Measurements from ENCODE around the gene LMOD1. TPM values are rescaled to one million over a fixed set of nuclear protein-coding genes. Genes with fewer than 3 reads are reported as not detected.

LMOD1 gene
- total and polyA plus RNA-seq, 4 experiments from 2014 or later = not detected

DNA sequence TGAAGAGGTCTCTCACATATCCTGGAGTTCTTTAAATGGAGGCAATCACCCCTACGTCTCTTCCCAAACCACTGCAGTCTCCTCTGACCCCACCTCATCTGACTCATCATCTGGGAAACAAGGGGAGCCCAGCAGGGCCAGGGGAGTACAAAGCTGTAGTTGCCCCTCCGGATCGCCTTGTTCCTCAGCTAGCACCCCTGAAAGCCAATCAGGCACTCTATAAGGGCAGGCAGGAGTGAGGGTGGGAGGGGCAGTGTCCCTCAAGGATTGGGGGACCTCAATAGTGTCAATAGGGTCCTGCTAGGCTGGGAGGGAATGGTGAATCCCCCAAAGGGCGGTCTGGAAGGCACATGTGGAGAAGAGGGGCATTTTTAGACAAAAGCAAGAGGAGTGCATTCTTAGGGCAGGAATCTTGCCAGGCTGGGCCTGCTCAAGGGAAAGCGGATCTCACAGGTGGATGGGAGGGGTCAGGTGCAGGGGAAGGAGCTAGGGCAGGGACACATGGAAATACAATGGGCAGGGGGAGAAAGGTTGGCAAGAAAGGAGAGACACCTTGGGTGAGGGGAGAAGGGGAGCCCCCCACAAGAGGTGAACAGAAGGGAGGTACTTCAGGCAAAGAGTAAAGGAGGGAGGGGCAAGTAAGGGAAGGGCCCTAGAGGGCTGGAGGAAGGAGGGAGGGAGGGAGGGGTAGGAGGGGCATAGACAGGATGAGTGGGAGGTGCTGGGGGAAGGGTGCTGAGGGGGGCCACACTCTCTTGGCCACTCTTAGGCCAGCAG is 51.8 kb downstream of the LMOD1 start:
- no peaks in the 10 kb centered on the region for H3K9me3 ChIP-seq (ENCODE audit: control insufficient read depth in 1 of 2, low read length in 2 of 2)
- H3K27me3 ChIP-seq (ENCODE audit: insufficient read depth, low read length) = peaks cover 9% of the 10 kb centered on the region
- DNase-seq = no peak
- Mint-ChIP-seq H3K9me3 (peaks cover 0 to under 1% (median 0%) of the 10 kb centered on the region in 8 donors), H3K4me1 (peaks cover 6 to 9% (median 7%) of the 10 kb centered on the region in 4 donors), H3K4me3 (no peak overlapping the region), H3K36me3 (no peaks in the 10 kb centered on the region), H3K27ac (no peak overlapping the region), H3K27me3 (peaks cover 18 to 42% of the 10 kb centered on the region in 2 donors)
- no peaks in the 10 kb centered on the region for H3K36me3 ChIP-seq (ENCODE audit: insufficient read depth, low read length)
- ChIA-PET POLR2A (ENCODE audit: partially characterized antibody) (interaction anchor here (1.7 to 2.4 kb wide), 3 partner anchors 61 to 88 kb away, joined by 5 to 9 read pairs (median 6); partner anchors contain the start of genes RNPEP and TIMM17A), CTCF (ENCODE audit: partially characterized antibody) (interaction anchor here (0.7 to 5.2 kb wide), 12 partner anchors 9 to 106 kb away, joined by 3 to 104 read pairs (median 11); partner anchors contain the start of gene TIMM17A)
- H3K4me3 ChIP-seq (ENCODE audit: low read length in 2 of 2) = no peak overlapping the region
- H3K27ac ChIP-seq (ENCODE audit: low read depth, low read length) = no peak overlapping the region
- H3K4me1 ChIP-seq (ENCODE audit: insufficient read depth, low read length) = peaks cover 8% of the 10 kb centered on the region
- intact Hi-C loops (cut with micrococcal nuclease) = no loop called here

- no peaks in the 10 kb centered on the region for H3K36me3 Mint-ChIP-seq
- H3K27ac Mint-ChIP-seq = no peak overlapping the region
- H3K27me3 Mint-ChIP-seq = peaks cover 18 to 44% of the 10 kb centered on the region in 2 donors
- peaks cover 6 to 12% (median 10%) of the 10 kb centered on the region in 4 donors for H3K4me1 Mint-ChIP-seq
- H3K27me3 ChIP-seq (ENCODE audit: insufficient read depth, low read length) = peaks cover 19% of the 10 kb centered on the region
- H3K27ac ChIP-seq (ENCODE audit: low read depth, low read length) = no peak overlapping the region
- peaks cover 17% of the 10 kb centered on the region for H3K4me1 ChIP-seq (ENCODE audit: insufficient read depth, low read length)
- peaks cover 0 to 2% (median 0%) of the 10 kb centered on the region in 8 donors for H3K9me3 Mint-ChIP-seq
- H3K9me3 ChIP-seq (ENCODE audit: control insufficient read depth in 1 of 2, low read length in 2 of 2) = no peaks in the 10 kb centered on the region
- H3K36me3 ChIP-seq (ENCODE audit: insufficient read depth, low read length) = no peaks in the 10 kb centered on the region
- CTCF ChIA-PET (ENCODE audit: partially characterized antibody) = interaction anchor here (1.3 to 5.1 kb wide), 2 partner anchors 19 to 79 kb away, joined by 5 to 104 read pairs; no protein-coding TSS in a partner anchor
- DNase-seq = no peak
- no peak overlapping the region for H3K4me3 ChIP-seq (ENCODE audit: low read length in 2 of 2)
- POLR2A ChIA-PET (ENCODE audit: partially characterized antibody) = no interaction called here
- no peak overlapping the region for H3K4me3 Mint-ChIP-seq
- intact Hi-C loops (cut with micrococcal nuclease) = no loop called here
These were observed 52.9 kb downstream of the LMOD1 start for GRCh38 chr1:201893431-201893830.

GRCh38 chr1:201892211-201892610 is 54.1 kb downstream of the LMOD1 start:
- no peaks in the 10 kb centered on the region for H3K9me3 ChIP-seq (ENCODE audit: control insufficient read depth in 1 of 2, low read length in 2 of 2)
- Mint-ChIP-seq H3K36me3 (no peaks in the 10 kb centered on the region), H3K9me3 (peaks cover 0 to 2% (median 0%) of the 10 kb centered on the region in 8 donors), H3K27ac (peak overlapping the region in 1 of 7 donors; percentile 81), H3K4me3 (no peak overlapping the region), H3K4me1 (peaks cover 6 to 12% (median 10%) of the 10 kb centered on the region in 4 donors), H3K27me3 (peaks cover 18 to 52% of the 10 kb centered on the region in 2 donors)
- CTCF ChIA-PET (ENCODE audit: partially characterized antibody) = interaction anchor here (1.5 to 5.1 kb wide), 3 partner anchors 10 to 80 kb away, joined by 3 to 104 read pairs (median 4); no protein-coding TSS in a partner anchor
- POLR2A ChIA-PET (ENCODE audit: partially characterized antibody) = no interaction called here
- no peak for DNase-seq
- no peaks in the 10 kb centered on the region for H3K36me3 ChIP-seq (ENCODE audit: insufficient read depth, low read length)
- peaks cover 24% of the 10 kb centered on the region for H3K27me3 ChIP-seq (ENCODE audit: insufficient read depth, low read length)
- peaks cover 21% of the 10 kb centered on the region for H3K4me1 ChIP-seq (ENCODE audit: insufficient read depth, low read length)
- no peak overlapping the region for H3K4me3 ChIP-seq (ENCODE audit: low read length in 2 of 2)
- no peak overlapping the region for H3K27ac ChIP-seq (ENCODE audit: low read depth, low read length)
- intact Hi-C loops (cut with micrococcal nuclease) = no loop called here

DNA sequence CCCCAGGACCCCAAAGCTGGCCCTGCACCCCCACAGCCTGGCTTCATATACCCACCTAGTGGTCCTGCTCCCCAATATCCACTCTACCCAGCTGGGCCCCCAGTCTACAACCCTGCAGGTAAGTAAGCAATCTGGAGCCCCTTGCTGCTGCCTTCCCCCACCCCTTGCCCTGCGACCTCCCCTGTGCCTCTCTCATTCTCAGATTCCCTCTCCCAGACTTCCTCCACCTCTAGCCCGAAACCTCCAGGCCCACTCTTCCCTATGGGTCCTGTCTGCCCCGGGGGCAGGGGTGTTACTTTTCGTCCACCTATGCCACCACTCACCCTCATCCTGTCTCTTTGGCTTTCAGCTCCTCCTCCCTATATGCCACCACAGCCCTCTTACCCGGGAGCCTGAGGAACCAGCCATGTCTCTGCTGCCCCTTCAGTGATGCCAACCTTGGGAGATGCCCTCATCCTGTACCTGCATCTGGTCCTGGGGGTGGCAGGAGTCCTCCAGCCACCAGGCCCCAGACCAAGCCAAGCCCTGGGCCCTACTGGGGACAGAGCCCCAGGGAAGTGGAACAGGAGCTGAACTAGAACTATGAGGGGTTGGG is 54.8 kb downstream of the LMOD1 start:
- Histone ChIP-seq H3K27me3 (ENCODE audit: insufficient read depth, low read length) (peaks cover 24% of the 10 kb centered on the region), H3K36me3 (ENCODE audit: insufficient read depth, low read length) (no peaks in the 10 kb centered on the region), H3K9me3 (ENCODE audit: control insufficient read depth in 1 of 2, low read length in 2 of 2) (no peaks in the 10 kb centered on the region), H3K4me1 (ENCODE audit: insufficient read depth, low read length) (peaks cover 21% of the 10 kb centered on the region), H3K4me3 (ENCODE audit: low read length in 2 of 2) (no peak overlapping the region), H3K27ac (ENCODE audit: low read depth, low read length) (no peak overlapping the region)
- no peak for DNase-seq
- intact Hi-C loops (cut with micrococcal nuclease) = no loop called here
- POLR2A ChIA-PET (ENCODE audit: partially characterized antibody) = no interaction called here
- H3K4me1 Mint-ChIP-seq = peaks cover 6 to 12% (median 10%) of the 10 kb centered on the region in 4 donors
- peak overlapping the region in 2 of 7 donors; percentile 47 to 53 for H3K27ac Mint-ChIP-seq
- CTCF ChIA-PET (ENCODE audit: partially characterized antibody) = interaction anchor here (1.5 to 1.6 kb wide), 2 partner anchors 10 to 24 kb away, joined by 3 to 4 read pairs; no protein-coding TSS in a partner anchor
- peaks cover 0 to 2% (median 0%) of the 10 kb centered on the region in 8 donors for H3K9me3 Mint-ChIP-seq
- peaks cover 20 to 59% of the 10 kb centered on the region in 2 donors for H3K27me3 Mint-ChIP-seq
- peak overlapping the region in 1 of 8 donors; percentile 8 for H3K4me3 Mint-ChIP-seq
- no peaks in the 10 kb centered on the region for H3K36me3 Mint-ChIP-seq

- no peaks in the 10 kb centered on the region for H3K9me3 ChIP-seq (ENCODE audit: control insufficient read depth in 1 of 2, low read length in 2 of 2)
- H3K27me3 Mint-ChIP-seq = peaks cover 20 to 58% of the 10 kb centered on the region in 2 donors
- peaks cover 24% of the 10 kb centered on the region for H3K27me3 ChIP-seq (ENCODE audit: insufficient read depth, low read length)
- no peaks in the 10 kb centered on the region for H3K36me3 Mint-ChIP-seq
- H3K27ac ChIP-seq (ENCODE audit: low read depth, low read length) = no peak overlapping the region
- CTCF ChIA-PET (ENCODE audit: partially characterized antibody) = no interaction called here
- H3K9me3 Mint-ChIP-seq = peaks cover 0 to 2% (median 0%) of the 10 kb centered on the region in 8 donors
- H3K4me1 Mint-ChIP-seq = peaks cover 3 to 8% (median 6%) of the 10 kb centered on the region in 4 donors
- intact Hi-C loops (cut with micrococcal nuclease) = no loop called here
- peaks cover 17% of the 10 kb centered on the region for H3K4me1 ChIP-seq (ENCODE audit: insufficient read depth, low read length)
- no peak overlapping the region for H3K27ac Mint-ChIP-seq
- H3K4me3 Mint-ChIP-seq = no peak overlapping the region
- no peaks in the 10 kb centered on the region for H3K36me3 ChIP-seq (ENCODE audit: insufficient read depth, low read length)
- POLR2A ChIA-PET (ENCODE audit: partially characterized antibody) = no interaction called here
- no peak overlapping the region for H3K4me3 ChIP-seq (ENCODE audit: low read length in 2 of 2)
- no peak for DNase-seq
These were observed 55.4 kb downstream of the LMOD1 start for GRCh38 chr1:201890806-201891450.

GRCh38 chr1:201890223-201890622 is 56.1 kb downstream of the LMOD1 start:
- H3K27ac ChIP-seq (ENCODE audit: low read depth, low read length) = no peak overlapping the region
- Mint-ChIP-seq H3K9me3 (peaks cover 0 to 2% (median 0%) of the 10 kb centered on the region in 8 donors), H3K36me3 (no peaks in the 10 kb centered on the region), H3K27ac (no peak overlapping the region), H3K4me1 (peaks cover 2 to 7% (median 4%) of the 10 kb centered on the region in 4 donors), H3K27me3 (peaks cover 20 to 58% of the 10 kb centered on the region in 2 donors), H3K4me3 (no peak overlapping the region)
- H3K36me3 ChIP-seq (ENCODE audit: insufficient read depth, low read length) = no peaks in the 10 kb centered on the region
- peaks cover 14% of the 10 kb centered on the region for H3K4me1 ChIP-seq (ENCODE audit: insufficient read depth, low read length)
- intact Hi-C loops (cut with micrococcal nuclease) = no loop called here
- ChIA-PET POLR2A (ENCODE audit: partially characterized antibody) (no interaction called here), CTCF (ENCODE audit: partially characterized antibody) (no interaction called here)
- no peak overlapping the region for H3K4me3 ChIP-seq (ENCODE audit: low read length in 2 of 2)
- no peak for DNase-seq
- peaks cover 24% of the 10 kb centered on the region for H3K27me3 ChIP-seq (ENCODE audit: insufficient read depth, low read length)
- no peaks in the 10 kb centered on the region for H3K9me3 ChIP-seq (ENCODE audit: control insufficient read depth in 1 of 2, low read length in 2 of 2)
